Esophagus squamous epithelium (tissue), 4 donors: ENCODE results near the gene COL6A3.

Source experiments
- POLR2A ChIP-seq, 4 donors: fragments of 450-650 bp; IDR thresholded peaks; one replicate each; pipeline ENCODE4 v1.6.1; 2017; ENCODE audit warnings: antibody characterized with exemption in 4 of 4, mild to moderate bottlenecking in 4 of 4, moderate library complexity in 3 of 4
- TF ChIP-seq, protein P1 (sequence below), 6 experiments: fragments of 450-650 bp in 4 of 6; fragments of 200-600 bp in 2 of 6; sonication (generic) in 2 of 6; IDR thresholded peaks; one replicate each; pipeline ENCODE4 v1.5.1; 2016 to 2019; ENCODE audit warnings: antibody characterized with exemption in 6 of 6, mild to moderate bottlenecking in 4 of 6, moderate library complexity in 4 of 6

DNA sequence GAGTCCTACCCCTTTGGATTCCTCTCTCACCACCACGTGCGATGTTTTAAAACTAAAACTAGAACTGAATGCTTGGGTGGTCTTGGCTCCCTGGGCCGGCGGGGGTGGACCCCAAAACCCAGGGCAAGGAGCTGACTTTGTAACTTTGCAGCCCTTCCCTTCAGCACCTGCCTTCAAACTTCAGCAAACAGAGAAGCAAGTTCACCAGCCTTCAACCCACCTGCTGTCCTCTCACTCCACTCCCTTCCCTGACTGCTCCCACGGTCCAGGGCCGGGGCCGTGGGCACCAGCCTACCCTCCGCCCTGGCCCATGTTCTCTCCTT lies 54.5 kb downstream of the COL6A3 start:
- TF ChIP-seq POLR2A (IDR thresholded peaks at IDR 0.05) = no peak
- TF ChIP-seq, protein P1, sequence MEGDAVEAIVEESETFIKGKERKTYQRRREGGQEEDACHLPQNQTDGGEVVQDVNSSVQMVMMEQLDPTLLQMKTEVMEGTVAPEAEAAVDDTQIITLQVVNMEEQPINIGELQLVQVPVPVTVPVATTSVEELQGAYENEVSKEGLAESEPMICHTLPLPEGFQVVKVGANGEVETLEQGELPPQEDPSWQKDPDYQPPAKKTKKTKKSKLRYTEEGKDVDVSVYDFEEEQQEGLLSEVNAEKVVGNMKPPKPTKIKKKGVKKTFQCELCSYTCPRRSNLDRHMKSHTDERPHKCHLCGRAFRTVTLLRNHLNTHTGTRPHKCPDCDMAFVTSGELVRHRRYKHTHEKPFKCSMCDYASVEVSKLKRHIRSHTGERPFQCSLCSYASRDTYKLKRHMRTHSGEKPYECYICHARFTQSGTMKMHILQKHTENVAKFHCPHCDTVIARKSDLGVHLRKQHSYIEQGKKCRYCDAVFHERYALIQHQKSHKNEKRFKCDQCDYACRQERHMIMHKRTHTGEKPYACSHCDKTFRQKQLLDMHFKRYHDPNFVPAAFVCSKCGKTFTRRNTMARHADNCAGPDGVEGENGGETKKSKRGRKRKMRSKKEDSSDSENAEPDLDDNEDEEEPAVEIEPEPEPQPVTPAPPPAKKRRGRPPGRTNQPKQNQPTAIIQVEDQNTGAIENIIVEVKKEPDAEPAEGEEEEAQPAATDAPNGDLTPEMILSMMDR (IDR thresholded peaks at IDR 0.05) = no peak
